H1 (cell line): Measurements from ENCODE around the gene IL5.

Experiments
- CHD7 ChIP-seq: fragments of 300-600 bp; sonication (generic); IDR thresholded peaks from 2 replicates; pipeline ENCODE4 v1.7.1; 2012; ENCODE audit warnings: low read length, moderate library complexity, mild to moderate bottlenecking, inconsistent platforms; ENCODE audit not compliant: insufficient replicate concordance
- CTCF ChIP-seq, 3 experiments: IDR thresholded peaks; 1 replicate in 2 of 3; 2 replicates in 1 of 3; pipeline versions ENCODE4 v1.5.1 to v1.6.1; 2011; ENCODE audit warnings: low read length in 3 of 3, mild to moderate bottlenecking in 3 of 3, inconsistent platforms in 2 of 3, low read depth in 1 of 3, moderate library complexity in 1 of 3; ENCODE audit not compliant: insufficient read depth in 1 of 3; ENCODE audit errors: control extremely low read depth in 1 of 3
- EP300 ChIP-seq, 2 experiments: IDR thresholded peaks; 1 replicate in 1 of 2; 2 replicates in 1 of 2; pipeline ENCODE4 v1.6.1; 2011 to 2012; ENCODE audit warnings: low read depth in 2 of 2, low read length in 2 of 2, mild to moderate bottlenecking in 2 of 2, borderline replicate concordance in 1 of 2, inconsistent platforms in 1 of 2, moderate library complexity in 1 of 2
- EZH2 ChIP-seq: fragments of 200-600 bp; sonication (generic); IDR thresholded peaks from 2 replicates; pipeline ENCODE4 v1.7.1; 2012; ENCODE audit warnings: low read depth, mild to moderate bottlenecking, moderate library complexity, low read length, inconsistent platforms; ENCODE audit not compliant: severe bottlenecking
- HDAC2 ChIP-seq, 2 experiments: fragments of 300-600 bp in 1 of 2; sonication (generic) in 1 of 2; IDR thresholded peaks; 2 replicates each; pipeline ENCODE4 v1.6.1; 2011 to 2012; ENCODE audit warnings: low read depth in 2 of 2, low read length in 2 of 2, mild to moderate bottlenecking in 2 of 2, moderate library complexity in 2 of 2, borderline replicate concordance in 1 of 2, inconsistent platforms in 1 of 2
- JUN ChIP-seq: IDR thresholded peaks from 2 replicates; pipeline ENCODE4 v1.6.1; 2011; ENCODE audit warnings: low read depth, mild to moderate bottlenecking, improper control_type of control experiment, low read length
- POLR2A ChIP-seq, 2 experiments: IDR thresholded peaks; 1 replicate in 1 of 2; 2 replicates in 1 of 2; pipeline ENCODE4 v1.6.1; 2011; ENCODE audit warnings: low read depth in 2 of 2, low read length in 2 of 2, mild to moderate bottlenecking in 2 of 2; ENCODE audit errors: control extremely low read depth in 1 of 2
- POLR2AphosphoS5 ChIP-seq: IDR thresholded peaks from 2 replicates; pipeline ENCODE4 v1.6.1; 2011; ENCODE audit warnings: low read depth, low read length
- RAD21 ChIP-seq, 2 experiments: IDR thresholded peaks in 1 of 2; conservative IDR thresholded peaks in 1 of 2; 2 replicates each; pipeline ENCODE4 v1.6.1; 2011; ENCODE audit warnings: low read depth in 2 of 2, low read length in 2 of 2, improper control_type of control experiment in 1 of 2, inconsistent platforms in 1 of 2, mild to moderate bottlenecking in 1 of 2, moderate library complexity in 1 of 2
- SUZ12 ChIP-seq: fragments of 200-600 bp; sonication (generic); IDR thresholded peaks from 2 replicates; pipeline ENCODE4 v1.6.1; 2012; ENCODE audit warnings: mild to moderate bottlenecking, inconsistent platforms, low read length, moderate library complexity, mixed read lengths
- YY1 ChIP-seq: IDR thresholded peaks from 2 replicates; pipeline ENCODE4 v1.6.1; 2011; ENCODE audit warnings: low read depth, mild to moderate bottlenecking, low read length

- TF ChIP-seq JUN = no peak
- no peak for TF ChIP-seq CTCF (IDR thresholded peaks at IDR 0.05; ENCODE audit: control extremely low read depth in 1 of 3, insufficient read depth in 1 of 3, low read depth in 1 of 3, low read length in 3 of 3)
- TF ChIP-seq POLR2AphosphoS5 = no peak
- TF ChIP-seq POLR2A (IDR thresholded peaks at IDR 0.05; ENCODE audit: control extremely low read depth in 1 of 2, low read depth in 2 of 2, low read length in 2 of 2) = no peak
- TF ChIP-seq EZH2 = no peak
- TF ChIP-seq HDAC2 (IDR thresholded peaks at IDR 0.05; ENCODE audit: borderline replicate concordance in 1 of 2, low read depth in 2 of 2, low read length in 2 of 2) = no peak
- no peak for TF ChIP-seq EP300 (IDR thresholded peaks at IDR 0.05; ENCODE audit: borderline replicate concordance in 1 of 2, low read depth in 2 of 2, low read length in 2 of 2)
- no peak for TF ChIP-seq SUZ12
- no peak for TF ChIP-seq CHD7
- no peak for TF ChIP-seq RAD21 (IDR thresholded peaks at IDR 0.05 in 1 of 2, conservative IDR thresholded peaks at IDR 0.05 in 1 of 2; ENCODE audit: low read depth in 2 of 2, low read length in 2 of 2)
- no peak for TF ChIP-seq YY1
Observed at GRCh38 chr5:132498686-132499271, 44.5 kb downstream of the IL5 start.
